ENCODE data around the gene PCBD1.

GRCh38 chr10:70847659-70848360, 40.6 kb downstream of the PCBD1 start:
- no peak for TF ChIP-seq RAD21 (IDR thresholded peaks at IDR 0.05; ENCODE audit: low read depth)
- TF ChIP-seq, protein P1, sequence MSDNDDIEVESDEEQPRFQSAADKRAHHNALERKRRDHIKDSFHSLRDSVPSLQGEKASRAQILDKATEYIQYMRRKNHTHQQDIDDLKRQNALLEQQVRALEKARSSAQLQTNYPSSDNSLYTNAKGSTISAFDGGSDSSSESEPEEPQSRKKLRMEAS (IDR thresholded peaks at IDR 0.05): no peak
